Natural killer cell (primary cell): ENCODE measurements around the gene BFSP2. TPM values are rescaled to one million over a fixed set of nuclear protein-coding genes. Genes with fewer than 3 reads are reported as not detected.

Source experiments
- ATAC-seq, 3 donors: fragments of 150-1000 bp in 2 of 3; fragments of 200-7000 bp in 1 of 3; cut with Tn5 transposase; 1 replicate in 1 of 3; 2 replicates in 2 of 3; pipeline ENCODE4 v1.10.0; 2021; ENCODE audit warnings: mild to moderate bottlenecking in 2 of 3, moderate library complexity in 2 of 3
- DNase-seq, 2 donors: peaks; one replicate each; pipeline versions ENCODE4 v3.0.0 to v3.0.0-alpha.2; 2013 to 2021; ENCODE audit warnings: mixed read lengths in 1 of 2
- H3K27ac ChIP-seq: one replicate; pipeline ENCODE4 v1.5.1; 2013; ENCODE audit warnings: mild to moderate bottlenecking, low read length
- H3K27me3 ChIP-seq: one replicate; pipeline ENCODE4 v1.6.1; 2013; ENCODE audit warnings: low read length; ENCODE audit not compliant: control insufficient read depth, insufficient read depth
- H3K36me3 ChIP-seq: one replicate; pipeline ENCODE4 v1.6.1; 2013; ENCODE audit warnings: low read length; ENCODE audit not compliant: control insufficient read depth, insufficient read depth
- H3K4me1 ChIP-seq: one replicate; pipeline ENCODE4 v1.6.1; 2013; ENCODE audit warnings: low read length; ENCODE audit not compliant: control insufficient read depth, insufficient read depth
- H3K4me3 ChIP-seq: one replicate; pipeline ENCODE4 v1.5.1; 2013; ENCODE audit warnings: low read length
- H3K9me3 ChIP-seq: one replicate; pipeline ENCODE4 v1.6.1; 2013; ENCODE audit warnings: low read length; ENCODE audit not compliant: control insufficient read depth, insufficient read depth
- H3K27ac Mint-ChIP-seq, 2 donors: one replicate each; pipeline ENCODE4 v1.8.0; 2022; ENCODE audit warnings: mild to moderate bottlenecking in 2 of 2, mixed read lengths in 2 of 2, moderate library complexity in 1 of 2
- H3K27me3 Mint-ChIP-seq, 2 donors: one replicate each; pipeline ENCODE4 v1.8.0; 2022; ENCODE audit warnings: low read depth in 2 of 2, mixed read lengths in 2 of 2
- H3K36me3 Mint-ChIP-seq: one replicate; pipeline ENCODE4 v1.8.0; 2022; ENCODE audit warnings: mixed read lengths
- H3K4me1 Mint-ChIP-seq, 2 donors: one replicate each; pipeline ENCODE4 v1.8.0; 2022; ENCODE audit warnings: mixed read lengths in 2 of 2
- H3K4me3 Mint-ChIP-seq: one replicate; pipeline ENCODE4 v1.8.0; 2022; ENCODE audit warnings: mild to moderate bottlenecking, moderate library complexity, mixed read lengths
- H3K9me3 Mint-ChIP-seq, 2 donors: one replicate each; pipeline ENCODE4 v1.8.0; 2022; ENCODE audit warnings: mixed read lengths in 2 of 2
- CTCF ChIP-seq: fragments of 200-600 bp; IDR thresholded peaks from one replicate; pipeline ENCODE4 v1.8.0; 2022; ENCODE audit warnings: antibody characterized with exemption
- WGBS: methylation state at CpG from one replicate; pipeline ENCODE4 v1.1.7; 2013; ENCODE audit warnings: missing lambda C conversion rate; ENCODE audit not compliant: insufficient coverage; 5-methylcytosine and 5-hydroxymethylcytosine counted together
- intact Hi-C: fragments of 100-400 bp; cut with micrococcal nuclease; formaldehyde crosslinking; loops from one replicate; pipeline ENCODE4 v1.14.2; 2022
- total RNA-seq, 4 donors: library from RNA; stranded (reverse); fragments of 120-200 nt in 1 of 4; gene quantifications; one replicate each; pipeline versions ENCODE4 v1.2.3 to v1.2.4, GENCODE V29; 2013 to 2022

The BFSP2 gene
- total RNA-seq, 3 donors from 2014 or later (not counting 1 experiment from before 2014, with no cell fraction given): not detected

- Histone ChIP-seq H3K9me3 (no peaks in the 10 kb centered on the region), H3K36me3 (no peaks in the 10 kb centered on the region), H3K27ac (no peak overlapping the region), H3K27me3 (no peaks in the 10 kb centered on the region), H3K4me3 (no peak overlapping the region), H3K4me1 (peaks cover 19% of the 10 kb centered on the region)
- peak; percentile 65 for TF ChIP-seq CTCF
- Mint-ChIP-seq H3K36me3 (no peaks in the 10 kb centered on the region), H3K27ac (no peak overlapping the region), H3K4me3 (no peak overlapping the region), H3K9me3 (no peaks in the 10 kb centered on the region), H3K4me1 (peaks cover 0 to 7% of the 10 kb centered on the region in 2 donors), H3K27me3 (peaks cover 0 to 3% of the 10 kb centered on the region in 2 donors)
- intact Hi-C loops: loop anchor here (1.0 kb wide), 1 partner anchor 90 kb away; no protein-coding TSS in a partner anchor
- WGBS: 60% methylated on average over 1 of the region's 1 CpG
- ATAC-seq (peak; percentile 73 to 81 (median 73)), DNase-seq (peak; percentile 26 to 84)
These were observed 88.2 kb downstream of the BFSP2 start for GRCh38 chr3:133487920-133488540.

GRCh38 chr3:133488785-133489367 is 89.0 kb downstream of the BFSP2 start:
- DNase-seq (peak in 1 of 2 donors; percentile 35), ATAC-seq (no peak)
- peaks cover 0 to 7% of the 10 kb centered on the region in 2 donors for H3K4me1 Mint-ChIP-seq
- Histone ChIP-seq H3K27ac (no peak overlapping the region), H3K27me3 (no peaks in the 10 kb centered on the region), H3K36me3 (no peaks in the 10 kb centered on the region), H3K4me3 (no peak overlapping the region), H3K9me3 (no peaks in the 10 kb centered on the region), H3K4me1 (peaks cover 19% of the 10 kb centered on the region)
- H3K27me3 Mint-ChIP-seq: peaks cover 0 to 3% of the 10 kb centered on the region in 2 donors
- H3K4me3 Mint-ChIP-seq: no peak overlapping the region
- no peak overlapping the region for H3K27ac Mint-ChIP-seq
- 77% methylated on average over 2 of the region's 3 CpGs for WGBS
- no peaks in the 10 kb centered on the region for H3K36me3 Mint-ChIP-seq
- intact Hi-C loops: loop anchor here (1.0 kb wide), 1 partner anchor 89 kb away; no protein-coding TSS in a partner anchor
- TF ChIP-seq CTCF: no peak
- no peaks in the 10 kb centered on the region for H3K9me3 Mint-ChIP-seq

GRCh38 chr3:133489466-133490085 is 89.7 kb downstream of the BFSP2 start:
- ATAC-seq (no peak), DNase-seq (no peak)
- peaks cover 0 to 7% of the 10 kb centered on the region in 2 donors for H3K4me1 Mint-ChIP-seq
- 95% methylated on average over 5 of the region's 5 CpGs for WGBS
- no peak for TF ChIP-seq CTCF
- no peak overlapping the region for H3K4me3 ChIP-seq
- H3K27me3 ChIP-seq: no peaks in the 10 kb centered on the region
- intact Hi-C loops: no loop called here
- H3K36me3 Mint-ChIP-seq: no peaks in the 10 kb centered on the region
- H3K4me1 ChIP-seq: peaks cover 19% of the 10 kb centered on the region
- H3K27me3 Mint-ChIP-seq: peaks cover 0 to 3% of the 10 kb centered on the region in 2 donors
- H3K27ac ChIP-seq: no peak overlapping the region
- H3K9me3 ChIP-seq: no peaks in the 10 kb centered on the region
- H3K27ac Mint-ChIP-seq: no peak overlapping the region
- H3K9me3 Mint-ChIP-seq: no peaks in the 10 kb centered on the region
- no peak overlapping the region for H3K4me3 Mint-ChIP-seq
- H3K36me3 ChIP-seq: no peaks in the 10 kb centered on the region
